NB4 (cell line): ENCODE measurements around the gene RPRD2.
"Not testable (repeated sequence)": the region's sequence is repeated elsewhere in the genome, so short reads cannot be mapped to it uniquely, and the experiment has no call there.

Experiments used
- DNase-seq: peaks from one replicate; pipeline ENCODE4 v3.0.0; 2010; ENCODE audit warnings: low read depth
- H3K4me3 ChIP-seq: one replicate; pipeline ENCODE4 v1.5.1; 2011; ENCODE audit warnings: mild to moderate bottlenecking, low read depth, low read length, moderate library complexity
- MYC ChIP-seq: IDR thresholded peaks from 2 replicates; pipeline ENCODE4 v1.6.1; 2011; ENCODE audit warnings: low read depth, low read length
- POLR2A ChIP-seq: IDR thresholded peaks from 2 replicates; pipeline ENCODE4 v1.6.1; 2011; ENCODE audit warnings: mild to moderate bottlenecking; ENCODE audit not compliant: insufficient read length; ENCODE audit errors: extremely low read depth
- TF ChIP-seq, protein P1 (sequence below): IDR thresholded peaks from 2 replicates; pipeline ENCODE4 v1.6.1; 2011; ENCODE audit warnings: low read depth, low read length
- TF ChIP-seq, protein P2 (sequence below): IDR thresholded peaks from one replicate; pipeline ENCODE4 v1.5.1; 2012; ENCODE audit warnings: low read depth, low read length

Gene RPRD2

DNA sequence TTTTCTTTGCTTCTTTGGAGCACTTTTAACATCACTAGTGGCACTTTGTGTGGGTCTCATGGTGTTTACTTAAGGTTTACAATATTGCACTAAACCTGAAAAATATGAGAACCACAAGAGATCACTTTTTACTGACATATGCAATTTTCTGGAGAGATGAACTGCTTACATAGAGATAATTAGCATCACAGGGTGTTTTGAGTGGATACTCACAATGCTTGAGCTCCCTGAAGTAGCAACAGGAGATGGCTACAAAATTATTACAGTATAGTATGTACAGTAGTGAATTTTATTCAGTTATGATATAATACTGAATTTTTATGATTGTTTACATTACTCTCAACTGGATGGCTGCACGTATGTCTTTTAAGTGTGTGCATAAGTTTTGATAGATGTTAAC is 22.6 kb downstream of the RPRD2 start:
- DNase-seq, result no peak

DNA sequence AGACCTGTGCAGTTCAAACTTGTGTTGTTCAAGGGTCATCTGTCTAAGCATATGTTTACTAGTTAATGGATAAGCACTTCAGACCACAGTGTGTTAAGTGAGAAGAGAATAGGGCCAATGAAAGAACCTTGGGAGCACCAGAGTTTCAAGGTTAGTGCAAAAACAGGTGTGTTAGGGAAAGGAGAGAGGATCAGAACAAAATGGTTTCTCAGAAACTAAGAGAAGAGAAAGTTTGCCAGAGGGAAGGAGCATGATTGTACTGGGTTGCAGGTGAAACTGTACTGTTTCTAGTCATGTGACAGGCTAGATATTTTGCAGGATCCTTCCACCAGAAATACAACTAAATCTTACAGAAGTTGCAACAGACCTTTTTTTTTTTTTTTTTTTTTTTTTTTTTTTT is 23.3 kb downstream of the RPRD2 start:
- TF ChIP-seq POLR2A, result no peak
- TF ChIP-seq, protein P1, sequence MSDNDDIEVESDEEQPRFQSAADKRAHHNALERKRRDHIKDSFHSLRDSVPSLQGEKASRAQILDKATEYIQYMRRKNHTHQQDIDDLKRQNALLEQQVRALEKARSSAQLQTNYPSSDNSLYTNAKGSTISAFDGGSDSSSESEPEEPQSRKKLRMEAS, result no peak
- TF ChIP-seq, protein P2, sequence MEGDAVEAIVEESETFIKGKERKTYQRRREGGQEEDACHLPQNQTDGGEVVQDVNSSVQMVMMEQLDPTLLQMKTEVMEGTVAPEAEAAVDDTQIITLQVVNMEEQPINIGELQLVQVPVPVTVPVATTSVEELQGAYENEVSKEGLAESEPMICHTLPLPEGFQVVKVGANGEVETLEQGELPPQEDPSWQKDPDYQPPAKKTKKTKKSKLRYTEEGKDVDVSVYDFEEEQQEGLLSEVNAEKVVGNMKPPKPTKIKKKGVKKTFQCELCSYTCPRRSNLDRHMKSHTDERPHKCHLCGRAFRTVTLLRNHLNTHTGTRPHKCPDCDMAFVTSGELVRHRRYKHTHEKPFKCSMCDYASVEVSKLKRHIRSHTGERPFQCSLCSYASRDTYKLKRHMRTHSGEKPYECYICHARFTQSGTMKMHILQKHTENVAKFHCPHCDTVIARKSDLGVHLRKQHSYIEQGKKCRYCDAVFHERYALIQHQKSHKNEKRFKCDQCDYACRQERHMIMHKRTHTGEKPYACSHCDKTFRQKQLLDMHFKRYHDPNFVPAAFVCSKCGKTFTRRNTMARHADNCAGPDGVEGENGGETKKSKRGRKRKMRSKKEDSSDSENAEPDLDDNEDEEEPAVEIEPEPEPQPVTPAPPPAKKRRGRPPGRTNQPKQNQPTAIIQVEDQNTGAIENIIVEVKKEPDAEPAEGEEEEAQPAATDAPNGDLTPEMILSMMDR, result no peak
- no peak for TF ChIP-seq MYC
- no peak for DNase-seq
- no peak overlapping the region for H3K4me3 ChIP-seq

More for the DNA sequence above, 22.6 kb downstream of the RPRD2 start:
- H3K4me3 ChIP-seq, result no peak overlapping the region
- TF ChIP-seq, protein P1, result no peak
- TF ChIP-seq POLR2A (no peak), MYC (no peak)
- TF ChIP-seq, protein P2, result no peak

DNA sequence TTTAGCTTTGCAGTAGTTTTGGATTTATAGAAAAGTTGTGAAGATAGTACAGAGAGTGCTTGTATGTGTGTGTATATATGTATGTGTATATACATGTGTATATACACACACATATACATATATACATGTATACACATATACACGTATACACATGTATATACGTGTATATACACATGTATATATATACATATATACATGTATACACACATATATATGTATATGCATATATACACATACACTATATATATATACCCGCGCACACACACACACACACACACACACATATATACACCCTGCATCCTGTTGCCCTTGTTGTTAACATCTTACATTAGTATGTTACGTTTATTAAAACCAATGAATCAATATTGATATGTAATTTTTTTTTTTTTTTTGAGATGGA is 24.3 kb downstream of the RPRD2 start:
- TF ChIP-seq, protein P1, result no peak
- TF ChIP-seq POLR2A (no peak), MYC (no peak)
- TF ChIP-seq, protein P2, result no peak
- no peak overlapping the region for H3K4me3 ChIP-seq

DNA sequence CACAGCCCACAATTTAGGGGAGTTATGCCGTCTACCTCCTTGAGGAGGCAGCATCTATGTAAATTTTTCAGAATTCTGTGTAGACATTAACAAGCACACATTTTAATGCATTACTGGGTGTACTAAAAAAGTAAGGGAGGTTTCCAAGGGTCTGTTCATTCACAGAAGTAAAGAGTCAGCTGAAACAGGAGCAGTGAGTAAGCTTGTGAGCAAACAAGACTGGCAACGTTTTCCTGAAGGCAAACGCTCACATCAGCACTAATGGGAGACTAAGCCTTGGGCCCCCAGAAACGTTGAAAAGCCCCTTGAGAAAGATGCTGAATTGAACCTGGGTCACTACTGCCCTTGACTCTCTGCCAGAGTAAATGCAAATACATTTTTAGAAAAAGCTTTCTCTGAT is 25.7 kb downstream of the RPRD2 start:
- no peak for TF ChIP-seq POLR2A
- TF ChIP-seq, protein P2, result no peak
- TF ChIP-seq, protein P1, result no peak
- no peak for TF ChIP-seq MYC
- no peak for DNase-seq
- H3K4me3 ChIP-seq, result no peak overlapping the region

More for the DNA sequence above, 24.3 kb downstream of the RPRD2 start:
- no peak for DNase-seq

DNA sequence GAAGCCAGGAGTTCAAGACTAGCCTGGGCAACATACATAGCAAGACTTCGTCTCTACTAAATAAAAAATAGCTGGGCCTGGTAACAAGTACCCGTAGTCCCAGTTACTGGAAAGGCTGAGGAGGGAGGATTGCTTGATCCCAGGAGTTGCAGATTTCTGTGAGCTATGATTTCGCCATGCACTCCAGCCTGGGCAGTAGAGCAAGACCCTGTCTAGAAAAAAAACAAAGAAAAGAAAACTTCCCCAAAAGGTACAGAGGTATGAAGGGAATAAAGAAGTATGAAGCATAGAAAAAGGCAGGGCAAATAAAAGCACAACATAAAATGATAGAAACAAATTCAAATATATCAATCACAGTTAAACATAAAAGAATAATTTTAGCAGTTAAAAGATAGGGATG is 28.7 kb downstream of the RPRD2 start:
- TF ChIP-seq, protein P1, result no peak
- no peak for TF ChIP-seq POLR2A
- TF ChIP-seq MYC, result no peak
- TF ChIP-seq, protein P2, result no peak
- DNase-seq, result no peak
- H3K4me3 ChIP-seq, result no peak overlapping the region

DNA sequence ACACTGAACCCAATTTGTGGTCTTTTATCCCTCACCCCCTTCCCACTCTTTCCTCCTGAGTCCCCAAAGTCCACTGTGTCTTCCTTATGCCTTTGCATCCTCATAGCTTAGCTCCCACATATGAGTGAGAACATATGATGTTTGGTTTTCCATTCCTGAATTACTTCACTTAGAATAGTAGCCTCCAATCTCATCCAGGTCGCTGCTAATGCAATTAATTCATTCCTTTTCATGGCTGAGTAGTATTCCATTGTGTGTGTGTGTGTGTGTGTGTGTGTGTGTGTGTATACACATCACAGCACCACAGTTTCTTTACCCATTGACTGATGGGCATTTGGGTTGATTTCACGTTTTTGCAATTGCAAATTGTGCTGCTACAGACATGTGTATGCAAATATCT is 31.2 kb downstream of the RPRD2 start:
- DNase-seq, H3K4me3 ChIP-seq: not testable (repeated sequence)
